Inflammatory macrophage treated with lipopolysaccharide for 4 hours (primary cell): ENCODE results near the gene LCN10.
"Not testable (repeated sequence)": the region's sequence is repeated elsewhere in the genome, so short reads cannot be mapped to it uniquely, and the experiment has no call there.

ENCODE experiments used
- DNase-seq: peaks from one replicate; pipeline ENCODE4 v3.0.0-alpha.2; 2020

Gene LCN10

GRCh38 chr9:136718345-136719194, 24.2 kb downstream of the LCN10 start:
- no peak for DNase-seq

- no peak for DNase-seq
Measured at GRCh38 chr9:136717399-136717798, 25.3 kb downstream of the LCN10 start.

GRCh38 chr9:136714893-136715274, 27.9 kb downstream of the LCN10 start:
- DNase-seq, result no peak

- no peak for DNase-seq
Measured at GRCh38 chr9:136714096-136714892, 28.4 kb downstream of the LCN10 start.

GRCh38 chr9:136713550-136713949, 29.2 kb downstream of the LCN10 start:
- DNase-seq, result no peak

DNA sequence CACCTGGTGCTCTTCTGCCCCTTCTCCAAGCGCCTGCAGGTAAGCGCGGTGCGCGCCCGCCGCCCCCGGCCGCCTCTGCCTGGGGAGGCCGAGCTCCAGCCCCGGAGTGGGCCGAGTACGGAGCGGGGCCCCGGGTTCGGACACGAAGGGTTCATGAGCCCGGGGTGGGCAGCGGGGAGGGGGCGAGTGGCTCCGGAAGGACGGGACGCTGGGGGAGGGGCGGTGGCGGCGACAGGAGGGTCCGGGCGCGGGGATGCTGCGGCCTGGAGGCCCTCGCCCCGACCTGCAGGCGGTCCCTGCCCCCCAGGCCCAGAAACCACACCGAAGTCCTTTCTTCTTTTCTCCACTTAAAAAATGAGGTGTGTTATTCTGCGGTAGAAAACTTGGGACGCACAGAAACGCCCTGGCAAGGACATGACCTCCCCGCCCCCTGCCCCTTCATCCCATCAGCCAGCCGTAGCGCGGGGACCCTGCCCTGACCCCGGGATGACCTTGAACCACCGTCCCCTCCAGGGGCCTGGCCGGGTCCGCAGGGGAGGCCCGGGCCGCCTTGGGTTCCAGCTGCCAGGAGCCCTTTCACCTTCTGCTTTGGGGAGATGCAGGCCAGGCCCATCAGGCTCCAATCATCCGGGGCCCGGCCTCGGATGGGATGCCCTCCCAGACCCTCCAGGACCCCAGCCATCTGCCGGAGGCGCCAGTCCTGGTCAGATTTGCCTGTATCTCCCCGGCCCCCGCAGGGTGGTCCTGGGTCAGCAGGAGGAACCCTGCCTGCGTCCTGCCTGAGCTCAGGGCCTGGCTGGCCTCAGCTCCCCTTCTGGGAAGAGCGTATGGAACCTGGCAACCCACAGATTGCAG, 29.8 kb downstream of the LCN10 start:
- DNase-seq, result no peak

DNA sequence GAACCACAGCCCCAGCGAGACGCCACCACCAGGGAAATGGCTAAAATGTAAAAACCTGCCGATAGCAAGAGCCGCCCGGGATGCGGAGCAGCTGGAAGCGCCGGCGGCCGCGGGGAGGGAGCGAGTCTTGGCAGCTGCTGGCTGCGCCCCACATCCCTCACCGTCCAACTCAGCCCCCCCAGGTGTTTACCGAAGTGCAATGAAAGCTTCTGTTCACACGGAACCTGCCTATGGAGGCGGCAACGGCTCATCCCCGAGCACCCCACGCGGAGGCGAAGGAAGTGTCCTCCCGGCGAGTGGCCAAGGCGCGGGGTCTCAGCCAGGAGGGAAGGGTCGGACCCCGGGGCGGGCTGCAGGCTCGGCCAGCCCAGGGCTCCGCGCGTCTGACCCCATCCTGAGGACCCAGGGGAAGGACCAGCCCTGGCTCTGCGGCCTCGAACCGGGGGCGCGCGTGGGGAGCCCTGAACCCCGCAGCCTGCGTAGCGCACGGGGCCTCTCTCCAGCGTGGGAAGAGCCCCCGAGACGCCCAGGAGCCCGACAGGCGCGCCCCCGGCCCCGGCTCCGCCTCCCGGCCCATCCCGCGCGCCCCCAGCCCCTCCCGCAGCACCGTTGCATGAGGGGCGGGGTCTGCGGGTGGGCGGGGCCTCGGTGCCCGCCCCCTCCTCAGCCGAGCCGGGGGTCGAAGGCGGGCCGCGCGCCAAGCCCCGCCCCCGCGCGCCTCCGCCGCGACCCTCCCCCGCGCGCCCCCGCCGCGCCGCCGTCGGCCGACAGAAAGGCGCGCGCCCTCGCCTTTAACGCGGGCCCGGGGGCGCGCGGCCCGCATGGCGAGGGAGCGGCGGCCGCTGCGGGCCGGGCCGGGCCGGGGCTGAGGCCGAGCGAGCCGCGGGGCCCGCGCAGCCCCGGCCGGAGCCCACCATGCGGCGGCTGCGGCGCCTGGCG, 30.7 kb downstream of the LCN10 start, which contains the start of gene DIPK1B:
Gene DIPK1B, plus strand, starts transcription at position 822 of the 939 bp plus-strand sequence. Its CDS starts 94 bp downstream, at position 916.
- no peak for DNase-seq

DNA sequence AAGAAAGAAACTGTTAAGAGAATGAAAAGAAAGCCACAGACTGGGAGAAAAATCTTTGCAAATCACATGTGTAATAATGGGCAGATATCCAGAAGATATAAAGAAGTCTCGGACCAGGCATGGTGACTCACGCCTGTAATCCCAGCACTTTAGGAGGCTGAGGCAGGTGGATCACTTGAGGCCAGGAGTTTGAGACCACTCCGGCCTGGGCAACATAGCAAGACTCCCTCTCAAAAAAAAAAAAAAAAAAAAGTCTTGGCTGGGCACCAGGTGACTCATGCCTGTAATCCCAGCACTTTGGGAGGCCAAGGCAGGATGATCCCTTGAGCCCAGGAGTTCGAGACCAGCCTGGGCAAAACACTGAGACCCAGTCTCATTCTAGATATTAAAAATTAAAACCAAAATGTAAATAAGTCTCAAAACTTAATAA, 31.5 kb downstream of the LCN10 start:
- DNase-seq, result not testable (repeated sequence)

DNA sequence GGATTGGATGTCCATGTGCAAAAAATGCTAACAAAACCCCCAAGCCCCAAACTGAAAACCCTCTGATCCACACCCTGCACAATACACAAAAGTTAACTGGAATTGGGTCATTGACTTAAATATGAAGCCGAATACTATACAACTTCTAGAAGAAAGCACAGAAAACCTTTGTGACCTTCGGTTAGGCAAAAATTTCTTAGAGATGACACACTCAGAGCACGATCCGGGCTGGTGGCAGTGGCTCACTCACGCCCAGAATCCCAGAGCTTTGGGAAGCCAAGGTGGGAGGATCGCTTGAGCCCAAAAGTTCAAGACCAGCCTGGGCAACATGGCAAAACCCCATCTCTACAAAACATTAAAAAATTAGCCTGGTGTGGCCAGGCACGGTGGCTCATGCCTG, 32.2 kb downstream of the LCN10 start:
- DNase-seq, result no peak

- no peak for DNase-seq
Measured at GRCh38 chr9:136709454-136710109, 33.2 kb downstream of the LCN10 start.

DNA sequence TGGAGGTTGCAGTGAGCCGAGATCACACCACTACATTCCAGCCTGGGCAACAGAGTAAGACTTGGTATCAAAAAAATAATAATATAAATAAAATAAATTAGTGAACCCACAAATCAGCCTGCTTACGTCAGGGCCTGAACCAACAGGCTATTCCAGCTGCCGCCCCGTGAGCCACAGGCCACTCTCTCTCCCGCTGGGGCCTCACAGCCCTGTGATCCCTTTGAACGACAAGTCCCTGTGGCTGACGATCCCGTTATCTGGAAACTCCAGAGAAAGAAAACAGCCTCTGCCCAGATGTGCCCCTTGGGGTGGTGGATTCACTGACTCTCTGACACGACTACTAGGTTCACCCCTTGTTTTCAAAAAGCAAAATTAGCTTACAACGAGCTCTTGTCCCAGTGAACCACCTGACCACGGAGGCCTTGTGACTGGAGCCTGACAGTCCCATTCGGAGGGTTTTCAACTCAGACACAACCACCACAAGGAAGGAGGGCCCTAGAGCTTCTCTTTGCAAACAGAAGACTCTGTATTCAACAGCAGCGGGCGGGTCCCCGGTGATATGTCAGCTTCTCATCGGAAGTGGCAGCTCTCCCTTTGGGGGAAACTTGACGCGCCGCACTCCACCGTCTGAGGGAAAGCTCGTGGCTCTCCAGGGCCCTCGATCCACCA, 34.8 kb downstream of the LCN10 start:
- no peak for DNase-seq

DNA sequence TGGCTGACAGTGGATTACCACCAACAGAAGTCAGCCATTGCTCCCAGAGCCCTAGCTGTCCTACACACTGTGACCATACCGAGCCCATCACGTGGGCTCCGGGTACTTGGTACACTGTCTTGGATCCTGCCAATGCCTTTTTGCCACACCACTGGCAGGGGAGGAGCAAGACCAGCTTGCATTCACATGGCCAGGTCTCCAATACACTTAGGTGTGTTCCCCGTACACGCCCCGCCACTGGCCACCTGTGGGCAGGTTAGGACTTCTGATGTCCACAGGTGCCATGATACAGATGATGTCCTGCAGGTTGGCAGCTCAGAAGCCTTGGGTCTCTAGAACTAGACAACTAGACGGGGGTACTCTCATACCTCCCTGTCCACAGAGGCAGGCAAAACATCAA, 35.7 kb downstream of the LCN10 start:
- no peak for DNase-seq

DNA sequence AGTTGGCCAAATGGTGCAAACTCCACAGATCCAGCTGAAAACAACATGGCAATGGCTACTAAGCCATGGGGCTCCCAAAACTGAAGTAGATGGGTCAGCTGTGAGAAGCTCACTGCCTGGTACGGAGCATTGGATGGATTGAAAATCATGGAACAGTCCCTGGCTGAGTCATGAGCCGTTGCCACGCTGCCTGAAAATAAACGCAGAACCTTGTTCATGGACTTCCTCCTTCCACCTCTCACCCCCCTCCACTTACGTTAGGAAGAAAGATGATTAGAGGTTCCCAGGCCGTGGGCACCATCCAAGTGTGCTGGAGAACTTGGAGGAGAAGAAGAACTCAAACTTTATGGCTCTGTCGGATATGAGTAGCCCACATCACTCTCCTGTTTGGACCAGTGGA, 37.2 kb downstream of the LCN10 start:
- DNase-seq, result peak; percentile 56

GRCh38 chr9:136704741-136705140, 38.0 kb downstream of the LCN10 start:
- not testable (repeated sequence) for DNase-seq

GRCh38 chr9:136703276-136703860, 39.4 kb downstream of the LCN10 start:
- peak; percentile 62 for DNase-seq

- DNase-seq, result no peak
Measured at GRCh38 chr9:136701668-136702053, 41.1 kb downstream of the LCN10 start.

GRCh38 chr9:136700959-136701667, 41.6 kb downstream of the LCN10 start:
- DNase-seq, result peak; percentile 71

DNA sequence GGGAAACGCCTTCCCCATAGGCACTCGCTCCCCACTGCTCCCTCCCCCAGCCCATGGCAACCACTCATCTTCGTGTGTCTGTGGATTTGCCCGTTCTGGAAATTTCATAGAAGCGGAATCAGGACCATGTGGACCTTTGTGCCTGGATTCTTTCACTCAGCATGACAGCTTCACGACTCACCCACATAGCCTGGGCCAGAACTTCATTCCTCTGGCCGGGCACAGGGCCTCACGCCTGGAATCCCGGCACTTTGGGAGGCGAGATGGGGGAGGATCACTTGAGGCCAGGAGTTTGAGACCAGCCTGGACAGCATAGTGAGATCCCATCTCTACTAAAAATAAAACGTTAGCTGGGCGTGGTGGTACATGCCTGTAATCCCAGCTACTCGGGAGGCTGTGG, 42.4 kb downstream of the LCN10 start:
- peak; percentile 9 for DNase-seq

- DNase-seq, result no peak
Measured at GRCh38 chr9:136698635-136699246, 44.0 kb downstream of the LCN10 start.
